ENCODE measurements around the gene B3GNT9. TPM values are rescaled to one million over a fixed set of nuclear protein-coding genes. Genes with fewer than 3 reads are reported as not detected.

B3GNT9 gene
- polyA plus RNA-seq, 1 experiment: 18.6 TPM

DNA sequence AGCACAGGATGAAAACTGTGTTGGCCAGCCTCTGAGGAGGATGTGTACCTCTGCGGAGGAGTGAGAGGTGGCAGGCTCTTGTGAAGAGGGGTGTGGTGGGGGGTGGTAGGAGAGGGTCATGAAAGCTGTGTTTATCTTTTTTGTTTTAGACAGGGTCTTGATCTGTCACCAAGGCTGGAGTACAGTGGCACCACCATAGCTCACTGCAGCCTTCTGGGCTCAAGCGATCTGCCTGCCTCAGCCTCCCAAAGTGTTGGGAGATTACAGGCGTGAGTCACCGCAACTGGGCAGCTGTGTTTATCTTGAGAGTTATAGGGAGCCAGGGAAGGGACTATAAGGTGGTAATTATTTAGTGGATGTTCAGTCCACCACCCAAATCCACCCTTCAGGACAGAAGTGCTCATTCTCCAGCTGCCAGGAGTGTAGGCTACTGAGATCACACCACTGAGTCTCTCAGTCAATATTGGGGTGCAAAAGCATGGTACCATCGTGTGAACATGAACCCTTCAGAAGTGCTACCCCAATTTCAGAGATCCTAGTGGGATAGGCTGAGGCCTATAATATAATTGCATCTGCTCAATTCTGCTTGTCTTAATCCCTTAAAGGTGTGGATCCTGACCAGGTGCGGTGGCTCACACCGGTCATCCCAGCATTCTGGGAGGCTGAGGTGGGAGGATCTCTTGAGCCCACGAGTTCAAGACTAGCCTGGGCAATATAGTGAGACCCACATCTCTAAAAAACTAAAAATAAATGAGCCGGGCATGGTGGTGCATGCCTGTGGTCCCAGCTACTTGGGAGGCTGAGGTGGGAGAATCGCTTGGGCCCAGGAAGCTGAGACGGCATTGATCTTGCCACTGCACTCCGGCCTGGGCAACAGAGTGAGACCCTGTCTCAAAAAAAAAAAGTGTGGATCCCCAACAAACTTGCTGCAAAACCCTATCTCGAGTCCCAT lies 39.9 kb upstream of the B3GNT9 start:
- CTCF ChIA-PET: interaction anchor here (2.2 kb wide), 1 partner anchor 237 kb away, joined by 7 read pairs; no protein-coding TSS in a partner anchor
- DNase-seq (ENCODE audit: low read depth, low spot score): peak; percentile 33
- H3K9me3 ChIP-seq (ENCODE audit: control insufficient read depth, insufficient read depth, low read length): no peaks in the 10 kb centered on the region; the same call in 1 of the 2 replicates
- no peaks in the 10 kb centered on the region for H3K27me3 ChIP-seq (ENCODE audit: control insufficient read depth, insufficient read depth, low read length)
- POLR2A ChIA-PET: no interaction called here
- no peak overlapping the region for H3K27ac ChIP-seq (ENCODE audit: low read depth, low read length)
- no peak for TF ChIP-seq CTCF (IDR thresholded peaks at IDR 0.05; ENCODE audit: low read depth, low read length)
- no peak overlapping the region for H3K4me3 ChIP-seq (ENCODE audit: low read depth, low read length)

DNA sequence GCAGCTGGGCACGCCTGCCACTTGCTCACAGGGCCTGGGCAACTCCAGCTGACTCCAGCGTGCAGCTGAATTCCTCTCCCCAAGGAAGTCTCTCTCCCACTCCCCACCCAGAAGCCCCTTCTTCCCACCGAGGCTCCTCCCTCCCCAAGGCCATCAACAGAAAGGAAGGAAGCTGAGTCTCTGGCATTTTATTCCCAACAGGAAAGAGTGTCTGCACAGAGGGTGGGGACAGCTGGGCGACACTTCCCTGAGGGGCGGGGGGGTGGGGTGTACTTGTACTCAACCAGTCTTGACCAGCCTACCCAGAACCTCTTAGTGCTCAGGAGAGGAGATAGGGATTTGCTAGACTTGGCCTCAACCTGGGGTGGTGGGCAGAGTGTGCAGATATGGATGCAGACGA lies 39.2 kb upstream of the B3GNT9 start, which contains the start of gene EXOC3L1:
TSS of gene EXOC3L1 (minus strand) at position 96 of the 400 bp plus-strand sequence. CDS start 460 bp downstream, outside the sequence.
- Histone ChIP-seq H3K9me3 (ENCODE audit: control insufficient read depth, insufficient read depth, low read length) (no peaks in the 10 kb centered on the region; the same call in 1 of the 2 replicates), H3K4me3 (ENCODE audit: low read depth, low read length) (no peak within 1 kb of the TSS), H3K27ac (ENCODE audit: low read depth, low read length) (no peak within 1 kb of the TSS), H3K27me3 (ENCODE audit: control insufficient read depth, insufficient read depth, low read length) (no peaks in the 10 kb centered on the region)
- CTCF ChIA-PET: interaction anchor here (0.5 to 2.2 kb wide), 2 partner anchors 86 to 236 kb away, joined by 3 to 7 read pairs; no protein-coding TSS in a partner anchor
- DNase-seq (ENCODE audit: low read depth, low spot score): no peak
- POLR2A ChIA-PET: no interaction called here
- TF ChIP-seq CTCF (IDR thresholded peaks at IDR 0.05; ENCODE audit: low read depth, low read length): no peak

DNA sequence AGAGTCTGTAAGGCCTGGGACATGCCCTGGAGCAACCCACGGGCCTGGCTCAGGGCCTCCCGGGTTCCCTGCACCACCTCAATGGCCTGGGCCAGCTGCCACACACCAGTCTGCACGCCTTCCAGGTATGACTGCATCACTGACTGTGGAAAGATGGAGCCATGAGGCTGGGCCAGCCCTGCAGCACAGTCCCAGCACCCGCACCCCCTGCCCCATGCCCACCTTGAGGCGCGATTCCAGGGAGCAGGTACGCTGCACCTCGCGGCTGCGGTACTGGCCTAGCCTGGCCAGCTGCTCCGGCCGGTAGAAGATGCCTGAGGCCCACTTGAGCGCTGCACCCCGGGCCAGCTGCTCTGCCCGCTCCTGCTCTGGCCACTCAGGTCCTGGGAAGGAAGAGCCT lies 38.0 kb upstream of the B3GNT9 start:
- Histone ChIP-seq H3K27ac (ENCODE audit: low read depth, low read length) (no peak overlapping the region), H3K4me3 (ENCODE audit: low read depth, low read length) (no peak overlapping the region), H3K9me3 (ENCODE audit: control insufficient read depth, insufficient read depth, low read length) (no peaks in the 10 kb centered on the region; the same call in 1 of the 2 replicates), H3K27me3 (ENCODE audit: control insufficient read depth, insufficient read depth, low read length) (no peaks in the 10 kb centered on the region)
- TF ChIP-seq CTCF (IDR thresholded peaks at IDR 0.05; ENCODE audit: low read depth, low read length): no peak
- no peak for DNase-seq (ENCODE audit: low read depth, low spot score)
- POLR2A ChIA-PET: no interaction called here
- CTCF ChIA-PET: interaction anchor here (0.9 to 2.2 kb wide), 3 partner anchors 9 to 235 kb away, joined by 3 to 7 read pairs (median 3); partner anchors contain the start of gene CES3

GRCh38 chr16:67188323-67188722 lies 37.5 kb upstream of the B3GNT9 start:
- no peaks in the 10 kb centered on the region; the same call in 1 of the 2 replicates for H3K9me3 ChIP-seq (ENCODE audit: control insufficient read depth, insufficient read depth, low read length)
- no peaks in the 10 kb centered on the region for H3K27me3 ChIP-seq (ENCODE audit: control insufficient read depth, insufficient read depth, low read length)
- POLR2A ChIA-PET: no interaction called here
- no peak overlapping the region for H3K4me3 ChIP-seq (ENCODE audit: low read depth, low read length)
- DNase-seq (ENCODE audit: low read depth, low spot score): no peak
- CTCF ChIA-PET: interaction anchor here (2.2 kb wide), 1 partner anchor 234 kb away, joined by 7 read pairs; no protein-coding TSS in a partner anchor
- no peak overlapping the region for H3K27ac ChIP-seq (ENCODE audit: low read depth, low read length)
- no peak for TF ChIP-seq CTCF (IDR thresholded peaks at IDR 0.05; ENCODE audit: low read depth, low read length)
